IgD-negative memory B cell (primary cell): Measurements from ENCODE around the gene PROKR1. TPM values are rescaled to one million over a fixed set of nuclear protein-coding genes. Genes with fewer than 3 reads are reported as not detected.
A peak's percentile ranks its signal among the peaks of the same experiment; 100 is the strongest.

Source experiments
- H3K27ac Mint-ChIP-seq, 3 donors: one replicate each; pipeline ENCODE4 v1.8.0; 2020 to 2022; ENCODE audit warnings: mild to moderate bottlenecking in 3 of 3, mixed read lengths in 3 of 3, moderate library complexity in 1 of 3
- H3K27me3 Mint-ChIP-seq: one replicate; pipeline ENCODE4 v1.8.0; 2021; ENCODE audit warnings: mixed read lengths
- H3K36me3 Mint-ChIP-seq: one replicate; pipeline ENCODE4 v1.8.0; 2020; ENCODE audit warnings: mild to moderate bottlenecking, mixed read lengths
- H3K4me1 Mint-ChIP-seq, 3 donors: one replicate each; pipeline ENCODE4 v1.8.0; 2020 to 2022; ENCODE audit warnings: mixed read lengths in 3 of 3, mild to moderate bottlenecking in 1 of 3
- H3K4me3 Mint-ChIP-seq, 4 donors: one replicate each; pipeline ENCODE4 v1.8.0; 2020 to 2022; ENCODE audit warnings: mild to moderate bottlenecking in 4 of 4, mixed read lengths in 4 of 4, moderate library complexity in 3 of 4
- H3K9me3 Mint-ChIP-seq, 3 donors: one replicate each; pipeline ENCODE4 v1.8.0; 2020 to 2021; ENCODE audit warnings: mixed read lengths in 3 of 3, mild to moderate bottlenecking in 1 of 3
- polyA plus RNA-seq: library from polyadenylated mRNA; unstranded; fragments of 300-500 nt; fragmentation: Illumina TruSeq; gene quantifications from one replicate; pipeline ENCODE4 v1.2.3, GENCODE V29; 2021

PROKR1 gene
- polyA plus RNA-seq, 1 donor from 2014 or later, result not detected

DNA sequence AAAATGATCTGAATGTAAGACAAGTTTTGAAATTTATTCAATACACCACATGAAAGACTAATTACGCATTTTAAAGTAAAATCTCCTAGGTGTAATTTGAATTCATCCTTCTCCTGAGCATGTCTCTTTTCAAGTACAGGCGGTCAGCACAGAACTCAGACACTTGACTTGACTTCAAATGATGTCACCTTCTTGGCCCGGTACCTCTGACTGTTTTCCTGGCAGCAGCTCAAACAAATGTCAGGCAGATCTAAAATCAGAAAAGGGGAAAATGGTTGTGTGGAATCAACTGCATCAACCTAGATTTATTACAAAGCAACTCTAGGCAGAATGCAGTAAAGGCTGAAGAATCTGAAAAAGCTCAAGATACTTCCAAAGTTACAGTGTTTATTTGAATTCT lies 11.4 kb upstream of the PROKR1 start:
- H3K4me1 Mint-ChIP-seq, result no peaks in the 10 kb centered on the region
- H3K4me3 Mint-ChIP-seq, result no peak overlapping the region
- no peak overlapping the region for H3K27ac Mint-ChIP-seq
- H3K27me3 Mint-ChIP-seq, result peaks cover 2% of the 10 kb centered on the region
- H3K9me3 Mint-ChIP-seq, result peaks cover 2 to 5% (median 4%) of the 10 kb centered on the region in 3 donors
- H3K36me3 Mint-ChIP-seq, result peaks cover 2% of the 10 kb centered on the region

DNA sequence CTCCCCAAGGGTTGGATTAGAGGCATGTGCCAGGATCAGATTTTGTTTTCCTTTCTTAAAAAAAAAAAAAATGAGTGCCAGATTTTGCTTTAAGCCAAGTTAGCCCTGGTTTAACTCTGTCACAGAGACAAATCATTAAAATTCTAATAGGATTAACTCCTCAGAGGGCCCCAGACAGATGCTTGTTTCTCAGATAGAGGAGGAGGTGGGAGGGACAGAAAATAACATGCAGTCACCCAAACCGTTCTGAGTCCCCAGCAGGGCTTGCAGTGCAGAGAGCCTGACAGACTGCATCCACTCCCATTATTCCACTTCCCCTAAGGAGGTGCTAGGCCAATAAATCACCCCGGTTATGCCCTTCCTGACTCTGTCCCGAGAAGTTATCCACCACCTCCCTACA lies 6.3 kb upstream of the PROKR1 start:
- Mint-ChIP-seq H3K9me3 (peaks cover 3 to 15% (median 6%) of the 10 kb centered on the region in 3 donors), H3K4me1 (peaks cover 0 to under 1% (median 0%) of the 10 kb centered on the region in 3 donors), H3K36me3 (peaks cover 8% of the 10 kb centered on the region), H3K27ac (no peak overlapping the region), H3K27me3 (peaks cover 6% of the 10 kb centered on the region), H3K4me3 (no peak overlapping the region)

- Mint-ChIP-seq H3K4me1 (peaks cover 0 to 4% (median 4%) of the 10 kb centered on the region in 3 donors), H3K27me3 (peaks cover 52% of the 10 kb centered on the region), H3K9me3 (peaks cover 5 to 22% (median 7%) of the 10 kb centered on the region in 3 donors), H3K27ac (peak overlapping the region in 1 of 3 donors; percentile 43), H3K36me3 (peaks cover 4% of the 10 kb centered on the region), H3K4me3 (peak overlapping the region in 3 of 4 donors; percentile 43 to 65 (median 60))
Observed at GRCh38 chr2:68643874-68644485, 601 bp downstream of the PROKR1 start.

- Mint-ChIP-seq H3K9me3 (peaks cover 5 to 16% (median 7%) of the 10 kb centered on the region in 3 donors), H3K4me1 (peaks cover 0 to 4% (median 4%) of the 10 kb centered on the region in 3 donors), H3K27ac (no peak overlapping the region), H3K4me3 (peak overlapping the region in 1 of 4 donors; percentile 37), H3K36me3 (peaks cover 2% of the 10 kb centered on the region), H3K27me3 (peaks cover 57% of the 10 kb centered on the region)
Observed at GRCh38 chr2:68645523-68645922, 2.1 kb downstream of the PROKR1 start.

GRCh38 chr2:68646303-68646702 lies 2.9 kb downstream of the PROKR1 start:
- Mint-ChIP-seq H3K27ac (no peak overlapping the region), H3K36me3 (peaks cover 2% of the 10 kb centered on the region), H3K4me3 (no peak overlapping the region), H3K4me1 (peaks cover 0 to 4% (median 4%) of the 10 kb centered on the region in 3 donors), H3K27me3 (peaks cover 57% of the 10 kb centered on the region), H3K9me3 (peaks cover 1 to 9% (median 3%) of the 10 kb centered on the region in 3 donors)

DNA sequence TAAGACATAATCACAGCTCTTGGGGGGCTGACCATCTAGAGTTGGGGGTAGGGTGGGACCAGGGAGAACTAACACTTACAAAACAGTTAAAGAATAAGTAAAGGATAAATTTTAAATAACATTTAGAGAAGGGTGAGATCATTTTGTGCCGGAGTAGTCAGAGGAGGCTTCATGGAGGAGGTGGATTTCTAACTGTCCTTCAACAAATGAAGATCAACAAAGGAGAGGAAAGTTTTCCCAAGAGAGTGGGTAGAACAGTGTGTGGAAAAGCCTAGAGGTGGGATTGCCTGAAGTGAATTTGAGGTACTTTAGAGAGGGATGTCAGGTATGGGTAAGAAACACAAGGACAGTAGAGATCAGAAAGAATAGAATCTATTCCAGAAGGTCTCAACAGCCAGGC lies 7.3 kb downstream of the PROKR1 start:
- no peak overlapping the region for H3K27ac Mint-ChIP-seq
- H3K4me3 Mint-ChIP-seq, result no peak overlapping the region
- peaks cover 0 to 5% (median 2%) of the 10 kb centered on the region in 3 donors for H3K4me1 Mint-ChIP-seq
- H3K27me3 Mint-ChIP-seq, result peaks cover 48% of the 10 kb centered on the region
- H3K9me3 Mint-ChIP-seq, result peaks cover 0 to 6% (median 1%) of the 10 kb centered on the region in 3 donors
- H3K36me3 Mint-ChIP-seq, result peaks cover 2% of the 10 kb centered on the region

DNA sequence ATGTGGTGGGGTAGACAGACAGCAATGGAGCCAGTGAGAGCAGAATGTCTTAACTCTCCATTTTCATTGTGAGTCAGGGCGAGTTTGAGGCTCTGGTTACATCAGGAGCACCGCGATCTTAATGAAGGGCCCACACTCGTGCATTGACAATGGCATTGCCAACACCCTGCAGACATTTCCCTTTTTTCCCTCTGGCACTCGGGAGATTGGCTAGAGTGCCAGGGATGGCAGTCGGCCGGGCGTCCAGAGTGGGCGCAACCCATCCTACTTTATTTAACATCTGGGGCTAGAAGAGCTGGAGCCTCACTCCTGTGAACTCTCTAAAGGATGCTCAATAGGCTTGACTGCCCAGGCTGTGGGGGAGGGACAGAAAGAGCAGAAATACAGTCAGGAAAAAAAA lies 9.7 kb downstream of the PROKR1 start:
- Mint-ChIP-seq H3K4me3 (no peak overlapping the region), H3K27ac (no peak overlapping the region), H3K27me3 (peaks cover 32% of the 10 kb centered on the region), H3K4me1 (peaks cover 0 to 5% (median 2%) of the 10 kb centered on the region in 3 donors), H3K9me3 (peaks cover 0 to 4% (median 0%) of the 10 kb centered on the region in 3 donors), H3K36me3 (peaks cover 2% of the 10 kb centered on the region)

GRCh38 chr2:68653538-68653982 lies 10.2 kb downstream of the PROKR1 start:
- Mint-ChIP-seq H3K9me3 (peaks cover 0 to 4% (median 0%) of the 10 kb centered on the region in 3 donors), H3K4me1 (peaks cover 0 to 5% (median 2%) of the 10 kb centered on the region in 3 donors), H3K27me3 (peaks cover 27% of the 10 kb centered on the region), H3K4me3 (no peak overlapping the region), H3K36me3 (peaks cover 2% of the 10 kb centered on the region), H3K27ac (no peak overlapping the region)

DNA sequence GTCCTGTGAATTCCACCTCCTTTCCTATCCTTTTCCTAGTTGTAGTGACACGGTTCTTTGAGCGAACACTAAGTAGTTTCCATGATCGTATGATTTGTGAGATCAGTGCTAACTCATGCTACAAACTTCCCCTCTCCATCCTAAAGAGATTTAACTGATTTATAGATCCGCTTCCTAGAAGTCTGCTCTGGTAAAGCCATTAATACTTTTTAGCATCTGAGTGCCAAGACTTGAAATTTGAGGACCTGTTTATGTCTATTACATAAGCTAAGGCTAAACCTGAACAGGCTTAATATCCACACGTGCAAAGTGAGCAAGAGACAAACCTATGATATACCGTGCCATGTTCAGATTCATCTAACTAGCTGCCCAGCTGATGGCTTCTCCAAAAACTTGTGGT lies 14.9 kb downstream of the PROKR1 start:
- H3K4me1 Mint-ChIP-seq, result peaks cover 6 to 11% (median 7%) of the 10 kb centered on the region in 3 donors
- peaks cover 15% of the 10 kb centered on the region for H3K27me3 Mint-ChIP-seq
- no peak overlapping the region for H3K4me3 Mint-ChIP-seq
- peaks cover 0 to 4% (median 0%) of the 10 kb centered on the region in 3 donors for H3K9me3 Mint-ChIP-seq
- H3K27ac Mint-ChIP-seq, result no peak overlapping the region
- peaks cover 8% of the 10 kb centered on the region for H3K36me3 Mint-ChIP-seq

GRCh38 chr2:68659081-68659480 lies 15.7 kb downstream of the PROKR1 start:
- H3K27ac Mint-ChIP-seq, result no peak overlapping the region
- H3K27me3 Mint-ChIP-seq, result peaks cover 8% of the 10 kb centered on the region
- peaks cover 8% of the 10 kb centered on the region for H3K36me3 Mint-ChIP-seq
- no peak overlapping the region for H3K4me3 Mint-ChIP-seq
- peaks cover 0 to 4% (median 0%) of the 10 kb centered on the region in 3 donors for H3K9me3 Mint-ChIP-seq
- peaks cover 7% of the 10 kb centered on the region in 3 donors for H3K4me1 Mint-ChIP-seq

GRCh38 chr2:68660658-68661057 lies 17.3 kb downstream of the PROKR1 start:
- Mint-ChIP-seq H3K4me1 (peaks cover 7 to 10% (median 7%) of the 10 kb centered on the region in 3 donors), H3K36me3 (peaks cover 5% of the 10 kb centered on the region), H3K9me3 (no peaks in the 10 kb centered on the region), H3K27me3 (peaks cover 7% of the 10 kb centered on the region), H3K4me3 (no peak overlapping the region), H3K27ac (no peak overlapping the region)

DNA sequence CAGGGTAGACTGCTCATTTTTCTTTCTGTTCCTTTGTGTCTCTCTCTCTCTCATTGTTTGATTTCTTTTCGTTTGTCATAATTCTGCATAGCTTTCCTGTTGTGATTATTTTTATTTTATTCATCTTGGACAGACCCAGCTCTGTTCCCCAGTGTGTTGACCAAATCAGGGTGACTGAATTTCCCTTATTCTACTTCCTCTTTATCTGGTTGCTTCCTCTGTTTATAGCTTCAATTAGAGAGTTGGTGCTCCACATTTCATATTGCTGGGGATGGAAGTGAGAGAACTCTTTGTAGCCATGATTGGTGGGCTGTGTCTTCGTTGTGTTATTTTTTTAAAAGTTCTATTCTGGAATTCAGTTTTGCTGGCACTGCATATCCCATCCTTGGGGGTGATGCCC lies 19.1 kb downstream of the PROKR1 start:
- peaks cover 5% of the 10 kb centered on the region for H3K36me3 Mint-ChIP-seq
- H3K27ac Mint-ChIP-seq, result no peak overlapping the region
- H3K9me3 Mint-ChIP-seq, result peaks cover 0 to 9% (median 0%) of the 10 kb centered on the region in 3 donors
- peaks cover 7 to 10% (median 7%) of the 10 kb centered on the region in 3 donors for H3K4me1 Mint-ChIP-seq
- peaks cover 7% of the 10 kb centered on the region for H3K27me3 Mint-ChIP-seq
- peak overlapping the region in 1 of 4 donors; percentile 54 for H3K4me3 Mint-ChIP-seq

DNA sequence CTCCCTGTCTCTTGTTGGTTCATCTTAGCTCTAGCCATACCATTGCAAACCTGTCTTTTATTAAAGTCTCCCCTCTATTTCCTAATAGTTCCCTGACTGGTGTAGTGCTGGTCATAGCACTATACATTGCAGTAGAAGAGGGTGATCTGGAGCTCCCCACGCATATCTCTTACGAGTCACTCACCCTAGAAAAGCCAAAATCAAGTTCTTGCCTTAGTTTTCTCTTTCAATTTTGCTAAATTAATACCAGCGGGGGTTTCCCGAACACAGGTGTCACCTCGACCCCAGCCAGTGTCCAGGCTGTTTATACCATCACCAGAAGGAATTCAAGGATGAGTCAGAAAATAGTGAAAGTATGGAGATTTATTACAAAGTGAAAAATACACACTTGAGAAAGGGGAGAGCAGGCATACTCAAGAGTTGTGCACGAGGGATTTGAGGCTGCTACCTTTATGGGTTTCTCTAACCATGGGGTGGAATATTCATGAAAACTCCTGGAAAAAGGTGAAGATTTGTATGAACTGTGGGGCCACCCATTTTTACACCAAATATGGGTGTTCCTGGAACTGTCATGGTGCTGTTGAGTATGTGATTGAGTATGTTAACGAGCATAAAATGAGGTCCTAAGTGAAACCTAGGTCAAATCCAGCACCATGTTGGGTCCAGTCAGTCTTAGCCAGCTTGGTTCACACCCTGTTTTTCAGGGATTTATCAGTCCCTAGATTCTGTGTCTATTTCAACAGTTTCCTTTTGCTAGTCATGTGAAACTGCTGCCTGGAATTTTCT lies 20.2 kb downstream of the PROKR1 start:
- Mint-ChIP-seq H3K27ac (no peak overlapping the region), H3K4me3 (no peak overlapping the region), H3K36me3 (peaks cover 5% of the 10 kb centered on the region)

GRCh38 chr2:68667371-68667770 lies 24.0 kb downstream of the PROKR1 start:
- peaks cover 2% of the 10 kb centered on the region for H3K36me3 Mint-ChIP-seq
- peaks cover 0 to 13% (median 0%) of the 10 kb centered on the region in 3 donors for H3K9me3 Mint-ChIP-seq
- peaks cover 7% of the 10 kb centered on the region for H3K27me3 Mint-ChIP-seq
- no peak overlapping the region for H3K4me3 Mint-ChIP-seq
- no peak overlapping the region for H3K27ac Mint-ChIP-seq
- peaks cover 5 to 8% (median 8%) of the 10 kb centered on the region in 3 donors for H3K4me1 Mint-ChIP-seq

More for the DNA sequence above, 20.2 kb downstream of the PROKR1 start:
- H3K9me3 Mint-ChIP-seq, result peaks cover 0 to 13% (median 0%) of the 10 kb centered on the region in 3 donors
- H3K4me1 Mint-ChIP-seq, result peaks cover 7 to 10% (median 7%) of the 10 kb centered on the region in 3 donors
- H3K27me3 Mint-ChIP-seq, result peaks cover 7% of the 10 kb centered on the region

GRCh38 chr2:68669651-68670050 lies 26.3 kb downstream of the PROKR1 start:
- peaks cover 0 to 2% (median 0%) of the 10 kb centered on the region in 3 donors for H3K4me1 Mint-ChIP-seq

More at GRCh38 chr2:68669651-68670050, 26.3 kb downstream of the PROKR1 start:
- Mint-ChIP-seq H3K27ac (no peak overlapping the region), H3K9me3 (peaks cover 0 to 13% (median 0%) of the 10 kb centered on the region in 3 donors), H3K4me3 (no peak overlapping the region), H3K27me3 (peaks cover 6% of the 10 kb centered on the region), H3K36me3 (no peaks in the 10 kb centered on the region)
